Osteocyte (in vitro differentiated cells): ENCODE results near the gene MEIS1. TPM values are rescaled to one million over a fixed set of nuclear protein-coding genes. Genes with fewer than 3 reads are reported as not detected.

Experiments
- DNase-seq: peaks from one replicate; pipeline ENCODE4 v3.0.0; 2021; ENCODE audit warnings: mixed read lengths; ENCODE audit not compliant: unreplicated experiment; ENCODE audit errors: extremely low spot score
- H3K27ac Mint-ChIP-seq: one replicate; pipeline ENCODE4 v1.8.0; 2021; ENCODE audit warnings: mild to moderate bottlenecking, mixed read lengths; ENCODE audit not compliant: unreplicated experiment
- H3K27me3 Mint-ChIP-seq: one replicate; pipeline ENCODE4 v1.8.0; 2021; ENCODE audit warnings: mixed read lengths; ENCODE audit not compliant: unreplicated experiment
- H3K36me3 Mint-ChIP-seq: one replicate; pipeline ENCODE4 v1.8.0; 2021; ENCODE audit warnings: mixed read lengths; ENCODE audit not compliant: unreplicated experiment
- H3K4me1 Mint-ChIP-seq: one replicate; pipeline ENCODE4 v1.8.0; 2021; ENCODE audit warnings: mixed read lengths; ENCODE audit not compliant: unreplicated experiment
- H3K4me3 Mint-ChIP-seq: one replicate; pipeline ENCODE4 v1.8.0; 2021; ENCODE audit warnings: mild to moderate bottlenecking, moderate library complexity, mixed read lengths; ENCODE audit not compliant: unreplicated experiment
- H3K9me3 Mint-ChIP-seq: one replicate; pipeline ENCODE4 v1.8.0; 2021; ENCODE audit warnings: mixed read lengths; ENCODE audit not compliant: unreplicated experiment
- CTCF ChIP-seq: fragments of 200-600 bp; sonication (generic); IDR thresholded peaks from 2 replicates; pipeline ENCODE4 v1.5.0; 2021; ENCODE audit warnings: antibody characterized with exemption, mild to moderate bottlenecking, moderate library complexity
- total RNA-seq: library from RNA; stranded (reverse); gene quantifications from 2 replicates; pipeline ENCODE4 v1.2.1, GENCODE V29; 2021

MEIS1 gene
- total RNA-seq, 1 donor from 2014 or later, result 0.86 TPM

GRCh38 chr2:66561645-66562303 lies 126.8 kb downstream of the MEIS1 start:
- Mint-ChIP-seq H3K4me1 (no peaks in the 10 kb centered on the region), H3K27me3 (peaks cover 32% of the 10 kb centered on the region), H3K4me3 (no peak overlapping the region), H3K36me3 (no peaks in the 10 kb centered on the region), H3K9me3 (no peaks in the 10 kb centered on the region), H3K27ac (no peak overlapping the region)
- TF ChIP-seq CTCF, result no peak
- DNase-seq, result no peak

GRCh38 chr2:66562304-66562685 lies 127.4 kb downstream of the MEIS1 start:
- no peaks in the 10 kb centered on the region for H3K9me3 Mint-ChIP-seq
- H3K4me1 Mint-ChIP-seq, result no peaks in the 10 kb centered on the region
- no peak overlapping the region for H3K4me3 Mint-ChIP-seq
- no peaks in the 10 kb centered on the region for H3K36me3 Mint-ChIP-seq
- no peak overlapping the region for H3K27ac Mint-ChIP-seq
- no peak for TF ChIP-seq CTCF
- H3K27me3 Mint-ChIP-seq, result peaks cover 35% of the 10 kb centered on the region
- no peak for DNase-seq

- TF ChIP-seq CTCF, result no peak
- no peaks in the 10 kb centered on the region for H3K36me3 Mint-ChIP-seq
- no peaks in the 10 kb centered on the region for H3K4me1 Mint-ChIP-seq
- H3K27ac Mint-ChIP-seq, result no peak overlapping the region
- H3K27me3 Mint-ChIP-seq, result peaks cover 42% of the 10 kb centered on the region
- H3K9me3 Mint-ChIP-seq, result no peaks in the 10 kb centered on the region
- H3K4me3 Mint-ChIP-seq, result no peak overlapping the region
- no peak for DNase-seq
Observed at GRCh38 chr2:66563473-66563872, 128.5 kb downstream of the MEIS1 start.

GRCh38 chr2:66565291-66565690 lies 130.4 kb downstream of the MEIS1 start:
- no peak for TF ChIP-seq CTCF
- Mint-ChIP-seq H3K4me3 (no peak overlapping the region), H3K27me3 (peaks cover 60% of the 10 kb centered on the region), H3K27ac (no peak overlapping the region), H3K4me1 (no peaks in the 10 kb centered on the region), H3K36me3 (no peaks in the 10 kb centered on the region), H3K9me3 (no peaks in the 10 kb centered on the region)
- DNase-seq, result no peak

- Mint-ChIP-seq H3K9me3 (no peaks in the 10 kb centered on the region), H3K27ac (no peak overlapping the region), H3K36me3 (no peaks in the 10 kb centered on the region), H3K27me3 (peaks cover 56% of the 10 kb centered on the region), H3K4me3 (no peak overlapping the region), H3K4me1 (no peaks in the 10 kb centered on the region)
- no peak for TF ChIP-seq CTCF
- DNase-seq, result no peak
Observed at GRCh38 chr2:66566726-66567399, 131.9 kb downstream of the MEIS1 start.
